ENCODE results near the gene PRKCQ. TPM values are rescaled to one million over a fixed set of nuclear protein-coding genes. Genes with fewer than 3 reads are reported as not detected.

PRKCQ gene
- total RNA-seq, 1 donor from 2014 or later, result 3.5 TPM

- Mint-ChIP-seq H3K4me1 (peaks cover 30% of the 10 kb centered on the region), H3K27me3 (ENCODE audit: insufficient read depth, low read depth) (peaks cover 6% of the 10 kb centered on the region), H3K4me3 (no peak overlapping the region), H3K9me3 (no peaks in the 10 kb centered on the region), H3K27ac (no peak overlapping the region), H3K36me3 (no peaks in the 10 kb centered on the region)
- H3K4me2 ChIP-seq, result no peak overlapping the region
- H3K4me1 ChIP-seq, result peaks cover 26% of the 10 kb centered on the region
- no peak for TF ChIP-seq EZH2phosphoT487 (IDR thresholded peaks at IDR 0.05)
- no peak for TF ChIP-seq EZH2 (IDR thresholded peaks at IDR 0.05)
- no peak for TF ChIP-seq CTCF (IDR thresholded peaks at IDR 0.05)
- H3K79me2 ChIP-seq (ENCODE audit: low read depth), result no peaks in the 10 kb centered on the region
- no peak overlapping the region for H3K4me3 ChIP-seq
- H2AFZ ChIP-seq (replicated peaks), result no peak overlapping the region
- H3K9ac ChIP-seq, result no peak overlapping the region
- DNase-seq (ENCODE audit: low spot score), result peak; percentile 20
- no peaks in the 10 kb centered on the region for H3K27me3 ChIP-seq
- no peaks in the 10 kb centered on the region for H3K9me3 ChIP-seq (ENCODE audit: low read depth)
- peaks cover 4% of the 10 kb centered on the region for H3F3A ChIP-seq (ENCODE audit: low read depth)
- no peaks in the 10 kb centered on the region for H4K20me1 ChIP-seq (ENCODE audit: low read depth)
- H3K27ac ChIP-seq, result no peak overlapping the region
- H3K36me3 ChIP-seq, result no peaks in the 10 kb centered on the region
Measured at GRCh38 chr10:6563075-6563474, 17.0 kb downstream of the PRKCQ start.

GRCh38 chr10:6562221-6562620 lies 17.9 kb downstream of the PRKCQ start:
- Mint-ChIP-seq H3K4me3 (no peak overlapping the region), H3K4me1 (peaks cover 30% of the 10 kb centered on the region), H3K9me3 (no peaks in the 10 kb centered on the region), H3K27ac (no peak overlapping the region), H3K27me3 (ENCODE audit: insufficient read depth, low read depth) (peaks cover 6% of the 10 kb centered on the region), H3K36me3 (no peaks in the 10 kb centered on the region)
- H4K20me1 ChIP-seq (ENCODE audit: low read depth), result no peaks in the 10 kb centered on the region
- H3K36me3 ChIP-seq, result no peaks in the 10 kb centered on the region
- H3K4me2 ChIP-seq, result no peak overlapping the region
- no peak for DNase-seq (ENCODE audit: low spot score)
- H3K79me2 ChIP-seq (ENCODE audit: low read depth), result no peaks in the 10 kb centered on the region
- H3K4me1 ChIP-seq, result peaks cover 26% of the 10 kb centered on the region
- H2AFZ ChIP-seq (replicated peaks), result no peak overlapping the region
- H3K9me3 ChIP-seq (ENCODE audit: low read depth), result no peaks in the 10 kb centered on the region
- peaks cover 4% of the 10 kb centered on the region for H3F3A ChIP-seq (ENCODE audit: low read depth)
- no peak overlapping the region for H3K9ac ChIP-seq
- H3K27ac ChIP-seq, result no peak overlapping the region
- TF ChIP-seq EZH2phosphoT487 (IDR thresholded peaks at IDR 0.05) (no peak), CTCF (IDR thresholded peaks at IDR 0.05) (no peak), EZH2 (IDR thresholded peaks at IDR 0.05) (no peak)
- no peaks in the 10 kb centered on the region for H3K27me3 ChIP-seq
- no peak overlapping the region for H3K4me3 ChIP-seq

DNA sequence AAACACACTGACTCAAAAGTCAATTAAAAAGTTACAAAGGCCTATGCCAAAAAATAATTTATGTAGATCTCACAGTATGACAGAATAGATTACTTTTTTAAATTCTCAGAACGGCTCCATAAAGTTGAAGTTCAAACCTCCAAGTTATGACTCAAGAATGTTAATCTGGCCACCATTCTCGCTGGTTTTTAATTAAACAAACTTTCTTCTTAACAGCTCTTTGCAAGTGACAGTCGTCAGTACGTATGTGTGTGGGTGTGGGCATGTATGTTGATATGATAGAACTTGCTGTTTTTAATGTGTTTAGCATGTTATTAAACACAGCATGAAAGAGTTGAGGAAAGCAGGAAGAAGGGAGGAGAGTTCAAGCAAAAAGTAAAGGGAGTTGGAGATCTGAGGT lies 18.5 kb downstream of the PRKCQ start:
- Histone ChIP-seq H3K4me2 (no peak overlapping the region), H3K27me3 (no peaks in the 10 kb centered on the region), H3F3A (ENCODE audit: low read depth) (peaks cover 4% of the 10 kb centered on the region), H3K4me3 (no peak overlapping the region), H4K20me1 (ENCODE audit: low read depth) (no peaks in the 10 kb centered on the region), H3K4me1 (peaks cover 26% of the 10 kb centered on the region), H3K36me3 (no peaks in the 10 kb centered on the region), H3K79me2 (ENCODE audit: low read depth) (no peaks in the 10 kb centered on the region), H2AFZ (replicated peaks) (no peak overlapping the region), H3K9ac (no peak overlapping the region), H3K27ac (no peak overlapping the region), H3K9me3 (ENCODE audit: low read depth) (no peaks in the 10 kb centered on the region)
- Mint-ChIP-seq H3K4me3 (no peak overlapping the region), H3K36me3 (no peaks in the 10 kb centered on the region), H3K4me1 (peaks cover 30% of the 10 kb centered on the region), H3K9me3 (no peaks in the 10 kb centered on the region), H3K27me3 (ENCODE audit: insufficient read depth, low read depth) (peaks cover 5% of the 10 kb centered on the region), H3K27ac (no peak overlapping the region)
- DNase-seq (ENCODE audit: low spot score), result no peak
- TF ChIP-seq EZH2phosphoT487 (IDR thresholded peaks at IDR 0.05), result no peak
- no peak for TF ChIP-seq EZH2 (IDR thresholded peaks at IDR 0.05)
- TF ChIP-seq CTCF (IDR thresholded peaks at IDR 0.05), result no peak

All from neural progenitor cell (in vitro differentiated cells).